GM18508 (cell line): ENCODE data around the gene ARHGEF28.

Experiments
- ATAC-seq: cut with Tn5 transposase; IDR thresholded peaks from one replicate; pipeline ENCODE4 v1.9.1; 2021; ENCODE audit warnings: moderate number of reproducible peaks; ENCODE audit not compliant: insufficient read depth, unreplicated experiment

ARHGEF28 gene

DNA sequence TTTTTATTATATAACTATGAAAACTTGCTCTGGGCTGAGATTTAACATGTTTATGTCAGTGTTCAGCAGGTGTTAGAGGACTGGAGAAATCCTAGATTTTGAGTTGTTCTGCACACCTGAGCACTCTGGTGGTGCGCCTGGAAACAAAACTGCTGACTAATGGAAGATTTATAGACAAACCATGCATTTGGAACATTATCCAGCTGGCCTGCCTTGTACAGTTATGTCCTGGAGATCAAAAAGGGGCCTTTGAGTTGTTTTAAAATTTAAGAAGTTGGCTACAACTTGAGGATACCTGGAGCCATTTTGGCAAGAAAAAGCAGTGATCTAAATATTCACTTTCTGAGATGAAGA, 5.7 kb upstream of the ARHGEF28 start:
- ATAC-seq: no peak

DNA sequence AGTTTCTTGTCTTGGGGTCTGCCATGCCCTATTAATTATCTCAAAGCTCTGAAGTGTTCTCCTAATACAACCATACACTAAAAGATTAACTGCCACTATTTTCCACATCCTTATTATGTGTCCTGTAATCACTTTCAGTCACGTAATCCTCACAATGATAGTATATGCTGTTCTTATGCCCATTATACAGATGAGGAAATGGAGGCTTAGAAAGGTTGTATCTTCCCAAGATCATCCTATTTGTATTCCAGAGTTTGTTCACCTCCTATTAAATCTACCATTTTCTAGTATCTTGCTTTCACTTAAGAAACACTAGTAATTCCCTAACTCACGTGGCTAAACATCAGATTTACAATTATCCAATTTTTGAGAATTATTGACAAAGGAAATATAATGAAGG, 2.9 kb upstream of the ARHGEF28 start:
- ATAC-seq: no peak

DNA sequence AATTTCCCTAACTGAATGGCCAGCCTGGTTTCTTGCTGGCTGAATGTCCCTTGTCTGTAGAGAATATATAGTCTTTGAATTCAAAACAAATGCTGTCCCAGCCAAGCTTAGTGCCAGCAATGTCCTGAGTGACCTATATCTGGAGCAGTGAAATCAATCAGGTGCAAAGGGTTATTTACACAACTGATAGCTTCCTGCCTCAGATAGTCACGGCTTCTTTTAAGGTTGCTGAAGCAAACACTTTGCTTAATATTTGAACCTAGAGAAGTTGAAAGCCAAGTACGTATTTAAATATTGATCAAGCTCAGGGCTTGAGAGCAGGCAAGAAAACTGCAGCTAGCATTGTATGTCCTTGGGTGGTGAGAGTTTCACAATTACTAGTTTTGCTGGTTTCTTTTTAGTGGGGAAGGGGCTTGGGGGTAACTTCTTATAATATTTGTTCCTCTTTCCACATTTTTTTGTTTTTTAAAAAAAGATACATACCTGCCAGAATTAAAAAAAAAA, 2.0 kb upstream of the ARHGEF28 start:
- no peak for ATAC-seq

DNA sequence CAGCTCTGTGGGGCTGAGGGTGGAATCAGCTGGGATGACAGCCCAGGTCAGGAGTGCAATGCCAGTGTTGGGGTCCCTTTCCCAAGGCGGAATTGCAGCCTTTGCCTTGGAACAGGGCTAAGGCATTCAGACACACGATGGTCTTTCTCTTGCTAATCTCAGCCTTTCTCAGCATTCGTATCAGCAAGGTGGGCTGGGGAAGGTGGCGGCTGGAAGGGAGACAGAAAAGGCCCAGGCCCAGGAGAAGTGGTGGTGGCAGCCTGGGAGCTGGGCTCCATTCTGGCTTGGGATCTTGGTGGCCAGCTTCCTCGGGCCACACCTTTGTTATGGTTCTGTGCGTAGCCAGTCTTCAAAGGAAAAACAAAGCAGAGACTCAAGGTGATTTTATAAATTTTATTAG, 1.1 kb upstream of the ARHGEF28 start:
- ATAC-seq: no peak

DNA sequence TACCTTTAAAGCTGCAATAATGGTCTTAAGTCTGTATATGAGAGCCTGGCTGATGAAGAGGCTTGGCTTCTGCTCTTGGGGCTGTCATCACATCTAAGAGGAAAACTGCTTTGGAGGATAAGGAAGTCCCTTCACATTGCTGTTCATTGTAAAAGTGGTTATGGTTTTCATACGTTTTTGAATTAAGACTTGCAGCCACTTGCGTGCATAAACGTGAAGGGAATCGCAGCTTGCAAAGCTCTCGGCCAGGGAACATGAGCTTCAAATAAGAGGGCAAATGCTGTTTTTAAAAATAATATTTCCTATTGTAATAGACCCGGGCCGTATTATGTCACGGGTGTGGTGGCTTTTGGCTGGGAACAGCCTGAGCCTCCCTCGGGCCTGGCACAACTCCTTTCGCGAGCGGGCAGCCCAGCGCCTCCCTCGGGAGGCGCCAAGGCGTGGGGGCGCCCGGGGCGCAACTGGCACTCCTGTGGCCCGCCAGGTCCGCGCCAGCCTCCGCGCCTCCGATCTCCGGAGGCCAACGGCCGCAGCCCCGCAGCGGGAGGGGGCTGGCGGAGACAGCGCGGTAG, 538 bp upstream of the ARHGEF28 start:
- no peak for ATAC-seq

DNA sequence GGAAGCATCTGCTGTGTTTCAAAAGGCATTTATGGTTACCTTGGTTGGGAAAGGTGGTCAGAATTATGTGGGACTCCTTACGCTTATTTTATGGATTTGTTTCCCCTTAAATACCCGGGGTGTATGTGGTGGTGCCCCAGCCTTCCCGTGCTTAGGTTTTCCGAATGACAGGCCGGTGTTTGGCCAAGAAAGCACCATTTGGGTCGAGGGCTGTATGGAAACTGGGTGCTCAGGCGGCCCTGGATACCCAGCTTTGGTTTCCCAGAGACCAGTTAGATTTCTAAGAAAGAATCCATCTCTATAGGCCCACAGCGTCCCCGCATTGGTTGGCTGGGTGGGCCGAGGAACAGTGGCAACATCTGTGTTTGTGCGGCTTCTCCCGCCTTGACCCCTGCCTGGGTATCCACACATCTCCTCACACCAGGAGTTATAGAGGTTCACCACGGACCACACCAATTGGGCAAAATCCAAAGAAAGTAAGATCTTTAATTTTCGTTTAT, 868 bp downstream of the ARHGEF28 start:
- no peak for ATAC-seq

DNA sequence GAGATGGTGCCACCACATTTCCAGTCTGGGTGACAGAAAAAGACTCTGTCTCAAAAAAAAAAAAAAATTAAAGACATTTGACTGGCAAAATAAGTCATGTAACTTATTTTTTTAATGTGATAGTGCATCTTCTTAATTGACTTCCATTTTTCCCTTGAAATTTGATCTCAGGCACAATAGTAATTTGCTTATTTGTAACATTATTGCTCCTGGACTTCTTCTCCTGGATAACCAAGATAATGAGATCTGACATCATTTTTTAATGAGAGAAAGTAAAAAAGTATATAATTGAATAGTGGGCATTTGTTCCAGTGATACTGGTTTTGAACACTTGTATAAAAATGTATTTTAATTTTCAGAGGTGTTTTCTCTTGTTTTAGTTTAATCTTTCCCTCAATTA, 3.5 kb downstream of the ARHGEF28 start:
- no peak for ATAC-seq

DNA sequence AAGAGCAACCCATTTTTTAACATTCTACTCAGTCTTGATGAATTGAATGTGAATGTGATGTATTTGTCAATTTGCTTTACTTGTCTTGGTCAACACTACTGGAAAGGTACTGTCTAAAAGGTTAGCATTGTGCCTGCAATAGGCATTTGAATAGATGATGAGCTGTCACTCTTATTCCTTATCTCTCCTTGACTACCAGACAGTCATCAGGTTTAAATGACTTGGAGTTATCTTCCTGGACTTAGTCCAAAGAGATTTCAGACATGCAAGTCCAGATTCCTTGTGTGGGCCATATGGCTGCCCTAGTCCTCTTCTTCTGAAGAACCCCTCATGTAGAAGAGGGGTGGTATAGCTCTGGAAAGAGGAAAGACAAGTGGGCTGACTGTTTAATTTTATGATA, 4.8 kb downstream of the ARHGEF28 start:
- no peak for ATAC-seq

DNA sequence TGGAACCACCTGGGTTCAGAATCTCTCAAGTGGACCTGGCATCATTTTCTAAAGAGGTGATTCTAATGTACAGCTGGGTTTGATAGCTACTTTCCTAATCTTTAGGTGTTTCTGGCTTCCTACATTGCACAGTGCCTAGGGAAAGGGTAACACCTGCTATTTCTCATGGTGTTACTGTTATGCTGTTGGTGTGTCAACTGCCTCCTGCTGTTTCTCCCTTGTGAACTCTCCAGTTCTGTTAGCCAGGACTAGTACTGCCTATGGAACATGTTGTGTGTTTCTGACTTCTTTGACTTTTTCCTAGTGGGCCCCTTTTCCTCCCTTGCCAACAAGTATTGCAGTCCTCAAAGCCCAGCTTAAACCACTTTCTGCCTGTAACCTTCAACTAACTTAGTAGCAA, 5.5 kb downstream of the ARHGEF28 start:
- ATAC-seq: no peak

DNA sequence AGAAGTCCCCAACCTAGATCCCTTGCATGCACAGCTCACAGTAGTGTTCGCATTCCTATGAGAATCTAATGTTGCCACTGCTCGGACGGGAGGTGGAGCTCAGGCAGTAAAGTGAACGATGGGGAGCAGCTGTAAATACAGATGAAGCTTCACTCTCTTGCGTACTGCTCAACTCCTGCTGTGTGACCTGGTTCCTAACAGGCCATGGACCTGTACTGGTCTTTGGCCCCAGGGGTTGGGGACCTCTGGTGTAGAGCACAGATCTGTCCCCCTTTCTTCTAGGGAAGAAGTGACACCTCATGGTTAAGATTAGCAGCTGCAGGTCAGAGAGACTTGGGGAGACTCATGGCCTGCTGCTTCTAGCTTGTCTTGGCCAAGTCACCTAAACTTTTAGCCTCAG, 7.1 kb downstream of the ARHGEF28 start:
- ATAC-seq: no peak

DNA sequence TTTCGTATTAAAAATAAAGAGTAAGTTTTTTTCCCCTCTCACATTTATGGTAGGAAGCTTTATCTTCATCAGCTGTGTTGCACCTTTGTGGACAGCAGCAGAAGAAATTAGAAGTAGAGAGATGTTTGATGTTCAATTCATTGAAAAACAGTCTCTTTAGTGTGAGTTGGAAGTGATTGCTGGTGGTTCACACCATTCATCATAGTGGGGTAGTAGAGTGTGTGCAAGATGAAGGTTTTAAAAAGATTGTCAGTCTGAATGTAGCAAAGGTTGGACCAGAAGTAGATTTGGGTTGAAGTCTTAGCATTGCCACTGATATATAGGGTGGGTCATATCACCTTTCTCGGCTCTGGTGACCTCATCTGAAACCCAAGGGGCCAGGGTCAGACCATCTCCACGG, 10.4 kb downstream of the ARHGEF28 start:
- ATAC-seq: no peak

DNA sequence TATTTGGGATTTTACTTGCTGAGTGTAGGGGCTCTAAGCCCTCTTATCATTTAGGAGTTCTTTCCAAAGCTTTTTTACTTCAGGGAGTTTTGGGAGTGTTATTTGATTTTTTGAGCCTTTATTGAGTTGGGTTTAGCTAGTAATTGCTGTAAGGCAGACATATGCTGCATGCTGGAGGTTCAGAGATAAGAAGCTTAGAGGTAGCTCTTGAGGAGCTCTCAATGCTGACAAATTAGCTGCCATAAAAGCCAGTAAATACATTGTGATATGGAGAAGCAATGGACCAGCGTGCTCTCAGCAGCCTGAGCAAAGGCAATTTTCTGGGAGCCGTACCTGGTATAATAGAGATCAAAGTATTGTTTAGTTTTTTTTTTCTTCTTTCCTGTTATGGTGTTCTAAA, 11.6 kb downstream of the ARHGEF28 start:
- no peak for ATAC-seq

DNA sequence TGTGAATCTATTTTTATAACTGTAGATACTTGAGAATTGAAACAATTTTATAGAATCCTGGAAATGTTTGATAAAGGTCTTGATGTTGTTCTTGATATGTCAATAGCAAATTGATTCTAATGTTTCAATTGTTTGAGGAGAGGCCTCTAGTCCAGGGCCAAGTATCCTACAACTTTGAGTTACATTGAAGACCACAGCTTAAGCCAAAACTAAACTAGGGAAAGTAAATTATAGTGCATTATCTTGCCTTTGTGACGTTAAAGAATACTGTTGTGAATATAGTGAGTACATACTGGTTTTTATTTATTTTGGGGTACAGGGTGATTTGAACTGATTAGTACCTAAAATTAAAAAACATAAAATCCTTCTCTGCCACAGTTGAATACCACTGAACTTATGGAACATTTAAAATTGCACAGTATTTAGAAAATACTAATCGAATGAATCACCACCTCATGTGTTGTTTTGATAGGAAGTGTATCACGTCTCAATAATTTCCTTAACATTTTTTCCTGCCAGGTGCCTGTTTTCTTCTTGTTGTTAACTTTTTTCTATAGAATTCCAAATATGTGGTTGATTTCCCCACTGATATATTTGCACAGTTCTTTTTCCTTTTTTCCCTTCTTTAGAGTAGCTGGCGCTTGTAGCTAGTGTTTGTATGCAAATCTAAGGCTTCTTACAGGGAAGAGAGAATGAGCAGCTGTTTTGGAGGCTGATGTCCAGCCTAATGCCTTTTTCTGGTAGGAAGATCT, 12.5 kb downstream of the ARHGEF28 start:
- ATAC-seq: no peak

DNA sequence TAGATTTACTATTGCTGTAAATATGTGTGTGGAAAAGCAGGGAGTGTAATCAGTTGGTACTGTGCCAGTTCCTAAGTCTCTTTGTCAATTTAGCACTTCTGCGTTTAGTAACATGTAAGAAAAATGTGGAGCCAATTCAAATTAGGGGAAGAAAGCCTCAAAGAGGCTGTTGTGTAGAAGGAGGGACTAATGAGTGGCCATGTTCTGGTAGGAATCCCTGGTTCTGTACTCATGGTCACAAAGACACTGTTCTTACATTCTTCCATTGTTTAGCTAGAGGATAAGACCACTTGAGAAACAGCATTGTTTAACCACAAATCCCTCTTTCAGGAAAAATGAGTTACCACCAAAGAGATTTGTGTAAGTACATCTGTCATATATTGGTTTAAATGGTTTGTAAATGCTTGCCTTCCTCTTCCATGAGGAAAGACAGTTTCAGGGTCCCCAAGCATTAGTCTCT, 14.9 kb downstream of the ARHGEF28 start:
- ATAC-seq: no peak

DNA sequence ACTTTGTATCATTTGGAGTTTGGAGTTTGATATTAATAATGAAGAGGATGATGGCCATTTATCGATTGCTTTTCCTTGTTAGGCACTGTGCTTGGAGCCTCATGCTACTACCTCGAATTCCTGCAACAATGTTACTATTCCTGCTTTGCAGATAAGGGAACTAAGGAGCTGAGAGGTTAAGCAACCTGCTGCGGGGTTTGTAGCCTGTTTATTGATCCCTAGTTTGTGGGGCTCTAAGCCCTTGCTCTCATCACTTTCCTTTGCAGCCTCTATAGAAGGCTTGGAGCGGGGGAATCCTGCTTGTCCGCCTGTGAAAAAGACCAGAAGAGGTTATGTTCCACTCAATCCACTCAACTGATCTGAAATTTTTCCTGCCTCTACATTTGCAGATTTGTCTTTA, 15.8 kb downstream of the ARHGEF28 start:
- no peak for ATAC-seq

DNA sequence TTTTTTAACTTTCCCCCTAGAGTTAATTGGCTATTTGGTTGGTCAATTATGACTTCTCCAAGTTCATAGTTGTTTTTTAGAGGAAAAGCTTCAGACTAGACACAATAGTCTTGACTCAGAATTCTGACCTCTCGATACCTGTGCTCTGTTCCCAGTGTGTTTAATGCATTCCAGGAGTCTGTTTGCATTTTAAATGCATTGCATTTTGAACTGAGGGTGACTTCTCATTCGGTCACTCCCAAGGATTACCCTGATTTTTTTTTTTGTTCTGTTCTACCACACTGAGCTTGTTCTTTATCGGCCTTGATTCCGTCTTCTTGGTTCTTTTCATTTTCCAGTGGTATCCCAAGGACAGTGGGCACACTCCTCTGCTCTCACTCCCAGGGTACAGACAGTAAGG, 16.3 kb downstream of the ARHGEF28 start:
- no peak for ATAC-seq

DNA sequence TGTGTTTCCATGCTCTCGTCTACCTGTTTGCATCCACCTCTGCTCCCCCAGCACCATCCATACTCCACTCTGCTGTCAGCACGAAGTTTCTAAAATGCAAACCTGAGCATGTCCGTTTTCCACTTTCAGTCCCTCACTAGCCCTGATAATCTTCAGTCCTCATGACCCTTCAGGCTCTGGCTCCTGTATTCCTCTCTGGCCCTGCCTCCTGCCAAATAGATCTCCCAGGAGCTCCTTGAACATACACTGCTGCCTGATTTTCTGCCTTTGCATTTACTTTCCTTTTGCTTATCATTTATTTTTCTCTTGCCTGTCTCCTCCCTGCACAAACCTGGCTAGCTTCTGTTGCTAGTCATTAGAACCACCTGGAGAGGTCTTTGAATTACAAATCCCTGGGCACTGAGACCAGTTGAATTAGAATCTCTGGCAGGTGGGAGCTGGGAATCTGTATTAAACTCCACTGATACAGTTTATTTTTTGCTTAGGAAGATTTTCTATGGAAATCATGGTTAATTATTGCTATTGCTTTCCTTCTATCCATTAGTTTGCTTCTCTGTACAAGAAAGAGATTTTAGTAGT, 18.5 kb downstream of the ARHGEF28 start:
- no peak for ATAC-seq

DNA sequence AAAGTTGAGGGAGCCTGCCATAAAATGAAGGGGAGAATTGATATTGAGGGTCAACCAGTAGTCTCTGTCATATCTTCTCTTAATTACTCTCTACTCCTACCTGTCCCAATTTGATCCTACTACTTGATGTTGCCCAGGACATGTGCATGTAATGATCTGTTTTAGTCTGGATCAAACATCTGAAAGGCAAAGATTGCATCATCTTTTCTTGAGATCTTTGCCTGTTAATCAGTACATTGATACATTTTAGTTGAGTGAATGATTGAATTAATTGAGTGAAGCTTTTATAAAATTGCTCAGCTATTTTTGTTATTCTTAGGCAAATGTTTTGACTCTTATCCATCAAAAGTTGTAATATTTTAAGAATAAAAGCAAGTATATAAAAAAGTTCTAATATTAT, 21.7 kb downstream of the ARHGEF28 start:
- ATAC-seq: no peak

DNA sequence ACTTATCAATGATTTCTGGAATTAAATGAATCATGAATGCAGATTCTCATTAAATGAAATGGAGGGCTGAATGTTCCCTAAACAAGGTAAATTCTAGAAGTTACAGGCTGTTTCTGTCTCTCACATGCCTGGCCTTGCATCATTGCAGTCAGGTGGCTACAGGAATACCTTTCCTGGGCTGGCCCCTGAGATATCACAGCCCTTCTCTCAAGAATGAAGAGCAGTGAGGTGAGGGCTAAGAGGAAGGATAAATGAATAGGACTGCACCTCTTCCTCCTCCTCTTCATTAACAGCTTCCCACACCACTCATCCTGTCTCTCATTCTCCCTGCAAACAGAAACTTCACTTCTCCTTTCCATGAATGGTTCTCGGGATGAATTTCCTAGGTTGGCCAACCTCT, 22.5 kb downstream of the ARHGEF28 start:
- no peak for ATAC-seq

DNA sequence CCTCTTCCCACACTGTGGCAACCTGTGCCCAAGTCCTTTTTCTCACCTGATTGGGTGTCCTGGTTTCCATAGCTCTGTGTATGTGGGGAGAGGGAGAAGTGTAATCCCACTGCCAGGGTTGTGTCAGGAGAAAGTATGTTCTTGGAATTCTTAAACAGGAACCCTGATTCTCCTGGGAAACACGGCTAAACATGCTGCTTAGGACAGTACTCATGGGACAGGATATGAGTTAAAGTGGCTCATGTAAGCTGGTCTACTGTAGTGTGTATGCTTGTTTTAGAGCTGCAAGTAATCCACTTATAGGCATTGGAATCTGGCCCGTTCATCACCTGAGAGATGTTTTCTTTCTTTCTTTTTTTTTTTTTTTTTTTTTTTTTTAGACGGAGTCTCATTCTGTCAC, 23.9 kb downstream of the ARHGEF28 start:
- no peak for ATAC-seq

DNA sequence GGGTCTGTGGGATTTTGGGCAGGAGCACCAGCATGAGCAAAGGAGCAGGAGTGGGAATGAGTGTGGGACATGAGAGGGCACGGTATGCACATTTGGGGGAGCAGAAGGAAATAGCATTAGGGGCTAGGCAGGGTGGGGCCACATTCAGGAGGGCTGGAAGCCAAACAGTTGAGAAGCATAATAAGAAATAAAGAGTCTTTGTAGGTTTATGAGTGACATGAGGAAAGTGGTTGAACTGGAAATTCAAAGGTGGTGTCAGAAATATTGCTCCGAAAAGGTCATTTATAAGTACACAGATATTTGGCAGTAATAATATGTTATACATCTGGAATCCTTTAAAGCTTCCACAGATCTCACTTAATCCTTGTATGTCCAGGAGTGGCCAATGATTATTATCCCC, 26.4 kb downstream of the ARHGEF28 start:
- no peak for ATAC-seq
